GM12892 (cell line): Measurements from ENCODE around the gene RAB40B.

Experiments used
- POLR2A ChIP-seq: IDR thresholded peaks from 2 replicates; pipeline ENCODE4 v1.6.1; 2011; ENCODE audit warnings: low read depth, low read length, control low read depth
- POLR2AphosphoS5 ChIP-seq: IDR thresholded peaks from 2 replicates; pipeline ENCODE4 v1.6.1; 2011; ENCODE audit warnings: low read depth, low read length, control low read depth

- TF ChIP-seq POLR2A (no peak), POLR2AphosphoS5 (no peak)
Observed at GRCh38 chr17:82687375-82687861, 11.1 kb downstream of the RAB40B start.
